ENCODE data around the gene TTLL7. TPM values are rescaled to one million over a fixed set of nuclear protein-coding genes. Genes with fewer than 3 reads are reported as not detected.

The TTLL7 gene
- total RNA-seq, 1 experiment from 2014 or later, result 3.7 TPM

DNA sequence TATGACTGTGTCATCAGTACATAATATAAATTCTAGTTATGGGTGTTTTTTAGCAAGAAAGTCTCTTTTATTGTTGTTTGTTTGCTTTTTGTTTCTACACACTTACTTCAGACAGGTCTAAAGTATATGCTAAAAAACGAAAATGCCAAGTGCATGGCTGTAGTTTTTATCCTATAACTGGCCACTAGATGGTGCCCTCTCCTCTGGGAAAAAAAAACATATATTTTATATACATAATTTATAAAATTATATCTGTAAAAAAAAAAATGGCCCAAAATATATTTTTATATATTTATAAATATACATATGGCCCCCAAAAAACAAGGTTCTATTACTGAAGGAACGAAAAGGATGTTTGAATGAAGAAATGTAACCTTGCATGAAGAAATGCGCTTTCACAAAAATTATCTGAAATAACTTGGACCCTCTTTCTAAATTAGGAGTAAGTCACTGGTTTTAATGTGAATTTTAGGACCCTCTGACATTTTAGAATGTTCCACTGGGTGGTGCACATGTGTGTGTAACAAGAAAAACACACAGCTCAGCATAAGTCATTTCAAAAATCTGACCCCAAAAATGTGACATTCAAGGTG is 93.5 kb downstream of the TTLL7 start:
- no peak overlapping the region for H3K4me3 ChIP-seq (ENCODE audit: insufficient read depth, low read depth, low read length)
- no peak for DNase-seq
- H3K27me3 ChIP-seq (ENCODE audit: control insufficient read depth, insufficient read depth, low read length), result no peaks in the 10 kb centered on the region

DNA sequence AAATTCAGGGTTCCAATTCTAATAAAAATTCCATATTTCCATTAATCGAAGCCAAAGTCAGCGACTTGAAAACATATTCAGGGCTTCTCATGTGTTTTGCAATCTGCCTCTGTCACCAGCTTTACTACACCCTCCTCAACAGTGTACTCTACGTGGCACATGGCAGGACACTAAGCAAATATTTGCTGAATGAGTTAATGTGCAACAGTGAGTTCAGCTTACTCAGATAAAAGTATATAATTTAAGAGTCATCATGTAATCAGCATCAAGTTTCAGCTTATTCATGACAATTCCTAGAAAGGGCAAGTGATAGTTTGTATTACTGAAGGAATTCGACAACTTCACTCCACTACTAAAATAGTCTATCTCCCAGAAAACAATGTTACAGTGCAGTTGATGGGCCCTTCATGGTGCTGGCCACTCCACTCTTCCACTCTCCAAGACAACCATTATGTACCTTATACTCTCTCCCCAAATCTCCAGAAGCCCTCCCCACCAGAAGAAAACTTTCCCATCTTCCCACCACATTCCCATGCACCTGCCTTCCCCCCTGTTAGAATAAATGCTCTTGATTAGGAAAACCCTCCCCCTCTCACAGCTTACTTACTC is 97.3 kb downstream of the TTLL7 start:
- DNase-seq, result no peak

More for the DNA sequence above, 93.5 kb downstream of the TTLL7 start:
- no peaks in the 10 kb centered on the region for H3K36me3 ChIP-seq (replicated peaks; ENCODE audit: control insufficient read depth, insufficient read depth, low read length)

DNA sequence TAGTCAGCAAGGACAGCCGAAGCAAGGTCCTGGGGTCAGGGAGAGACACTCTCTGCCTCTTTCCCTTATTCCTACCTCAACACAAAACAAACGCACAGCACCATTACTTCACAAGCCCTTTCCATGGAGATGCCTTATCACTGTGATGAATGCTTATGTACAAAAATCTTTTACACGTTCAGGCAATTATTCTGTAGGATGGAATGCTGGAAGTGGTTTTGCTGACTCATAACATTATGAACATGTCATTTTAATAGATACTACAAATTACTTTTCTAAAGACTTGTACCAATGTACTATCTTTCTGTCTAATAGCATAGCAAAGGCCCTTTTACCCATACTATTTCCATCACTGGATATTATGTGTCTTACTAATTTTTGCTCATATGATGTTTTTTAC is 98.4 kb downstream of the TTLL7 start:
- H3K36me3 ChIP-seq (replicated peaks; ENCODE audit: control insufficient read depth, insufficient read depth, low read length), result no peaks in the 10 kb centered on the region
- DNase-seq, result no peak

More for the DNA sequence above, 97.3 kb downstream of the TTLL7 start:
- H3K4me3 ChIP-seq (ENCODE audit: insufficient read depth, low read depth, low read length), result no peak overlapping the region
- H3K36me3 ChIP-seq (replicated peaks; ENCODE audit: control insufficient read depth, insufficient read depth, low read length), result no peaks in the 10 kb centered on the region
- H3K27me3 ChIP-seq (ENCODE audit: control insufficient read depth, insufficient read depth, low read length), result no peaks in the 10 kb centered on the region

DNA sequence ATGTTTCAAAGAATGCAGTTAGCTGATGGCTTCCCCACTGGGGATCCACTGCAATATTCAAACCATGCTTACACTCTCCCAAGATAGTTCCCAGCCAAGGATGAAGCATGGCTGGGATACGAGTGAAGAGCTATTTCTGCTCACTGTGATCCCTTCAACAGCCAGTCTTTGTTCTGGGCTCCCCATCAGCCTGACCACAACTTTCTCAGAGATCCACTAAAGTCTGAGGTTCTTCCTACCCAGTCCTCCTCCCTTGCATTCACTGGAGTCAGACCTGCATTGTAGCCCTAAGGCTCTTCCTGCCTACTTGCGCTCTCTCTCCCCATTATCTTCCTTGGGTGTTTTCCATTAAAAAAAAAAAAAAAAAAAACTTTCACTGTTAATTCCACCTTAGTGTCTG is 101.4 kb downstream of the TTLL7 start:
- no peak for DNase-seq
- Histone ChIP-seq H3K4me3 (ENCODE audit: insufficient read depth, low read depth, low read length) (no peak overlapping the region), H3K27me3 (ENCODE audit: control insufficient read depth, insufficient read depth, low read length) (no peaks in the 10 kb centered on the region), H3K36me3 (replicated peaks; ENCODE audit: control insufficient read depth, insufficient read depth, low read length) (no peaks in the 10 kb centered on the region)

More for the DNA sequence above, 98.4 kb downstream of the TTLL7 start:
- H3K4me3 ChIP-seq (ENCODE audit: insufficient read depth, low read depth, low read length), result no peak overlapping the region
- no peaks in the 10 kb centered on the region for H3K27me3 ChIP-seq (ENCODE audit: control insufficient read depth, insufficient read depth, low read length)

DNA sequence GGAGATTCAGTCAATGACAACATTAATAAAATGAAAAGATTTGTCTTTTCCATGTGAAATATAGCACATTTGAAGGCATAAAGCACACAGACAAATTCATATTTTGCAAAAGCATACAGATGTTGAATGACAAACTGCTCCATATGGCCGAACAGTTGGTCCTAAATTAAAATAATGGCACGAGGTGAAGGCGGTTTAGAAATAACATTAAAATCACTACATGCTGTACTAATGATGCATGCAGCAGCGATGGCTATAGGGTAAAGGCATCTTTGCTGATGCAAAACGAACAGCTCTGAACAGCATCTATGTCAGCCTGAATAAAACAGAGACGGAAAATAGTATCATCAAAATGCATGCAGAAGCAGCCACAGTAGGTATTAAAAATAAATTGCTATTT is 102.6 kb downstream of the TTLL7 start:
- Histone ChIP-seq H3K27me3 (ENCODE audit: control insufficient read depth, insufficient read depth, low read length) (no peaks in the 10 kb centered on the region), H3K36me3 (replicated peaks; ENCODE audit: control insufficient read depth, insufficient read depth, low read length) (no peaks in the 10 kb centered on the region), H3K4me3 (ENCODE audit: insufficient read depth, low read depth, low read length) (no peak overlapping the region)
- DNase-seq, result no peak

DNA sequence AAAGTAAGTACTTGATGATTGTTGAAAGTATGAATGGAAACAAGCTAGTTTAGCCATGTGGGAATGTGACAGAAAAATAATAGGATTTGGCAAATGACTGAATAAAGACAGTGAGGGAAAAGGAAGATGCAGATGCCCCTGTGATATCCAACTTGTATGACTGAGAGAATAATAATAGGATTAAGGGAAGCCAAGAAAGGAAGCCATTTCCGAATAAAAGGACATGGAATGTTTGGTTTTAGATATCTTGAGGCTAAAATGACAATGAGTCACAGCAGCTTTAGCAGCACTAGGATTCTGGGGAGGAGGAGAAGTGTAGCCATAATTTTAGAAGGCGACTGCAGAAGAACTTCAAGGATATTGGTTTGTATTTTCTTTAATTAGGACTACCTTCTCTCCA is 109.2 kb downstream of the TTLL7 start:
- Histone ChIP-seq H3K27me3 (ENCODE audit: control insufficient read depth, insufficient read depth, low read length) (no peaks in the 10 kb centered on the region), H3K4me3 (ENCODE audit: insufficient read depth, low read depth, low read length) (no peak overlapping the region), H3K36me3 (replicated peaks; ENCODE audit: control insufficient read depth, insufficient read depth, low read length) (no peaks in the 10 kb centered on the region)
- no peak for DNase-seq

DNA sequence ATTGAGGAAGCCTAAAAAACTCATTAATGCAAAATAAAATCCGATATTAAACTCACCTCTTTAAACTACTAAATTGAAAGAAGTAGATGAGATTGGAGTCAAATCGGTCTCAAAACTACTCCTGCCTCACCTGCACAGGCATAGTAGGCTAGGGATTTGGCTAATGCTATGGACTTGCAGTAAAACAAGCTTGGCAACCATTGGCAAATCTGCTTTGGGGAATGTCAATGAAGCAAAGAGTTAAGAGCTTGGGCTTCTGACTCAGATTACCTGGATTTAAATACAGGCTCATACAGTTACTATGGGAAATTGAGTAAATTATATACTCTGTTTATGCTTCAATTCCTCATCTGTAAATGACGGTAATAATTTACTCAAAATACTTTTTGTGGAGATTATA is 111.4 kb downstream of the TTLL7 start:
- Histone ChIP-seq H3K27me3 (ENCODE audit: control insufficient read depth, insufficient read depth, low read length) (no peaks in the 10 kb centered on the region), H3K36me3 (replicated peaks; ENCODE audit: control insufficient read depth, insufficient read depth, low read length) (no peaks in the 10 kb centered on the region), H3K4me3 (ENCODE audit: insufficient read depth, low read depth, low read length) (no peak overlapping the region)
- DNase-seq, result no peak

DNA sequence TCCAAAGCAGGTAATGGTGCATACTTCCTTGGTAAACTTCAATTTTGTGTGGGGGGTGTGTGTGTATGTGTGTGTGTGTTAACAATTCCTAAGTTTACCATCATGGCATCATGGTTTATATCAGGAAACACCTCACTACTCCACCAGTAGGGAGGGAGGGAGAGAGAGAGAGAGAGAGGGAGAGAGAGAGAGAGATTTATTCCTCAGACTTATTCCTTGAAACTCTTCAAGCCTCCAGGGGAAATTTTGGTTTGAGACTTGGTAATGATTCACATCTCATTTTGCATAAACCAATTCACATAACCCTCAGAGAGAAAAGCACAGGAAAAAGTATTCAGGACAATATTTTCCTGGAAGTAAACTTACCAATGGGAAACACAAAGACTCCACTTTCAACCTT is 115.0 kb downstream of the TTLL7 start:
- Histone ChIP-seq H3K36me3 (replicated peaks; ENCODE audit: control insufficient read depth, insufficient read depth, low read length) (no peaks in the 10 kb centered on the region), H3K4me3 (ENCODE audit: insufficient read depth, low read depth, low read length) (no peak overlapping the region), H3K27me3 (ENCODE audit: control insufficient read depth, insufficient read depth, low read length) (no peaks in the 10 kb centered on the region)
- DNase-seq, result no peak

DNA sequence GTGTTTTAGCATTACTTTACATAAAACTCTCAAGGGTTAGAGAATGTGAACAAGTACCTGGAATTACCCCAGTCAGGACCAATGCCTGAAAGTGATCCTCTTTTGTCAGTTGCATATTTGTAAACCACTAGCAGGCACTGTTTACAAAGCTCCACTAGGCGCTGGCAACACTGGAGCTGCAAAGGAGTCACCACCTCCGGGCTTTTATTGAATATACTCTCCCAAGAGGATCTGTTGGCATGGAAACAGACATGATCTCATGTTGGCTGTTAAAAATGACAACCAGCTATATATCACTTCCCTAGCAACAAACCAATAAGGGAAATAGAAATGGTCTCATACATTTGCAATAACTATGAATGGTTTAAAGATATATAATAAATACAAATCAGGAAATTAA is 116.0 kb downstream of the TTLL7 start:
- no peak overlapping the region for H3K4me3 ChIP-seq (ENCODE audit: insufficient read depth, low read depth, low read length)
- peak; percentile 6 for DNase-seq
- no peaks in the 10 kb centered on the region for H3K27me3 ChIP-seq (ENCODE audit: control insufficient read depth, insufficient read depth, low read length)
- H3K36me3 ChIP-seq (replicated peaks; ENCODE audit: control insufficient read depth, insufficient read depth, low read length), result no peaks in the 10 kb centered on the region

DNA sequence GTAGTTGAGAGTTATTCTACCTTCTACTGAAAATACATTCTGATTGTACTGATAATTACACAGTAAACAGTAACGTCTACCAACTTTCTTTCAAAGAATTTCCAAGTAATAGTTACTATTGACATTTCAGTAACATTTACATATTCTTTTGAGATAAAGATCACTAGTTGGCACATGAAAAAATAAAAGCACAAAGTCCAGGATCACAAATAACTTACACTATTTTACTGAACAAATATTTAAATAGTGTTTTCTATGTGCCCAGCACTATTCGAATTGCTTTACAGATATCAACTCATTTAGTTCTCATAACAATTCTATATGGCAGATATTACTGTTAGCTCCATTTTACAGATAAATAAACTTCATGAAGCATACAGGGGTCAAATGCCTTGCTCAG is 126.4 kb downstream of the TTLL7 start:
- H3K4me3 ChIP-seq (ENCODE audit: insufficient read depth, low read depth, low read length), result no peak overlapping the region
- DNase-seq, result no peak
- no peaks in the 10 kb centered on the region for H3K27me3 ChIP-seq (ENCODE audit: control insufficient read depth, insufficient read depth, low read length)
- H3K36me3 ChIP-seq (replicated peaks; ENCODE audit: control insufficient read depth, insufficient read depth, low read length), result no peaks in the 10 kb centered on the region

DNA sequence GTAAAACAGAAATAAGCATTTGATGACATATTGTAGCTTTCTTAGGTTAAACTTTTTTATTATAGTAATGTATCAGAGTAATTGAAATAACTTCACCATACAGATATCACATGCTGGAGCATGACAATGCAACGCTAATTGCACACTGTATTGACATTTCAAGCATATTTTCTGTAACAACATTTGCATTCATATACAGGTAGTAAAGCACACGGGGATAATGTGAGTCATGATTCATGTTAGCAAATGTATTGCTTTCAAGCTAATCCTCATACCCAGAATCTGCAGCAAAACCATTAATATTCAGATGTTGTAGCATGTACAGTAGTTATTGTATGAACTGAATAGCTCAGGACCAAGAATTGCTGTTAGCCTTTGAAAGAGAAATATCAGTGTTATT is 133.9 kb downstream of the TTLL7 start:
- no peak overlapping the region for H3K4me3 ChIP-seq (ENCODE audit: insufficient read depth, low read depth, low read length)
- H3K36me3 ChIP-seq (replicated peaks; ENCODE audit: control insufficient read depth, insufficient read depth, low read length), result no peaks in the 10 kb centered on the region
- no peak for DNase-seq
- H3K27me3 ChIP-seq (ENCODE audit: control insufficient read depth, insufficient read depth, low read length), result peaks cover 10% of the 10 kb centered on the region; the same call in 1 of the 2 replicates

DNA sequence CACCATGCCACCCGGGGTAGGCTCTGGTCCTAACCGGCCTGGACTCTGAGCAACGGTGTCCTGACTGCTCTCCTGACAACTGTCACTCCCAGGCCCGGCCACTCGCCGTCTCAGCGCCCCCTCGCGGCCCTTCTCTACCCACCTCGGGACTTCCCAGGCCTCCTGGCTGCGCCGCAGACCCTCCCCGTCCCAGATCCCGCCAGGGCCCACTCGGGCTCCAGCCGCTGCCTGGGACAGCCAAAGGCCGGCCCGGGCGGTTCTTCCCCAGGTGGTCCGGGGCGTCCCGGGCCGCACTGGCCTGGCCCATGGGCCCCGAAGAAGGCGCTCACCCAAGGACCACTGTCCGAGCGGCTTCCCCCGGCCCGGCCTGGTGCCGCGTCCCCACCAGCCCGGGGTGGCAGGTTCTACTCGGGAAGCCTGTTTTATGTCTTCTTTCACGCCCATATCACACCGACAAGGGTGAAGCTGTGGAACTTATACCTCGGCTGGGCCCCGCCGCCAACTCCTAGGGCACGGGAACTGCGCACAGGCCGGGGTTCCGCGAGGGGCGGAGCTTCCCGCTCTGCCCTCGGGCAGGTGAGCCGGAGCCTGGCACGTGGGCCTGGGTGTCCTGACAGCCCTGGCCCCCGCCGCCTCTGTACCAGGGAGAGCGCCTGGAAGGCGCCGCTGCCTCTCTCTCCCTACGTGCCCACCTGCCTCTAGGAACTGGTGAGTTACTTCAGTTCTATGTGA is 138.3 kb downstream of the TTLL7 start:
- Histone ChIP-seq H3K27me3 (ENCODE audit: control insufficient read depth, insufficient read depth, low read length) (peaks cover 10% of the 10 kb centered on the region; the same call in 1 of the 2 replicates), H3K36me3 (replicated peaks; ENCODE audit: control insufficient read depth, insufficient read depth, low read length) (no peaks in the 10 kb centered on the region), H3K4me3 (ENCODE audit: insufficient read depth, low read depth, low read length) (peak overlapping the region; percentile 68)
- DNase-seq, result peak; percentile 81

DNA sequence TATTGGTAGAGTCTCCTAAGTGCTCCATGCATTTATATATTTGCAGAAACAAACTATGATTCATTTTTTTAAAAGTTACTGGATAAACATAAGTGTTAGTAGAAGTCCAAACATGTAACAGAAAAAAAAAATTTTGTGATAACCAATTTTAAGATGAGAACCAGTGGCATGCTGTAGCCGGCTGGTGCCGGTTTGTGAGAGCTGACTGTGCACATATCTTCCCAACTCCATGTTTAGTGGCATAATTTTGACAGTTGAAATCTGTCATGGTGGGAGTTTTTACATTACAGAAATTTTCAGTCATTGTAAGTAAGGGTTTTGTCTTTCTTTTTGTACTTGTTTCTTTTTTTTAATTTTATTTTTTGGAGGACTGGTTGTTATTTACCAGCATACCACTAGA is 141.2 kb downstream of the TTLL7 start:
- DNase-seq, result no peak
- Histone ChIP-seq H3K36me3 (replicated peaks; ENCODE audit: control insufficient read depth, insufficient read depth, low read length) (no peaks in the 10 kb centered on the region), H3K4me3 (ENCODE audit: insufficient read depth, low read depth, low read length) (no peak overlapping the region), H3K27me3 (ENCODE audit: control insufficient read depth, insufficient read depth, low read length) (peaks cover 10% of the 10 kb centered on the region; the same call in 1 of the 2 replicates)

DNA sequence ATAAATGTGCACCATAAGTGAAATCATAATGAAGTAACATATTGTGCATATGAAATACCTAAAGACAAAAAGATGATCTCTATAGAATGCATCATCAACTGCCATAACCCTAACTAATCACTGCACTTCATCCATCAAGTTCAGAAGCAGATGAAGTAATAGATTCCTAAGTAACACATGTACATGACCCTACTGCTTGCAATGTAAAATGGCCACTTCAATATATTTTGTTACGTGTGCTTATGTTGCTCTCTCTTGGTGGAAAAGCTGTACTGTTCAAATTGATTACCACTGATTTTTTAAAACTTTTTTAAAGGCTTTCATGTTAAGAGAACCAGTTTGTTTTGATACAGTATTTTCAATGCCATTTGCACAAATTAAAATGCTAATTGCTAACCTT is 141.8 kb downstream of the TTLL7 start:
- Histone ChIP-seq H3K4me3 (ENCODE audit: insufficient read depth, low read depth, low read length) (no peak overlapping the region), H3K27me3 (ENCODE audit: control insufficient read depth, insufficient read depth, low read length) (peaks cover 10% of the 10 kb centered on the region; the same call in 1 of the 2 replicates), H3K36me3 (replicated peaks; ENCODE audit: control insufficient read depth, insufficient read depth, low read length) (no peaks in the 10 kb centered on the region)
- no peak for DNase-seq

DNA sequence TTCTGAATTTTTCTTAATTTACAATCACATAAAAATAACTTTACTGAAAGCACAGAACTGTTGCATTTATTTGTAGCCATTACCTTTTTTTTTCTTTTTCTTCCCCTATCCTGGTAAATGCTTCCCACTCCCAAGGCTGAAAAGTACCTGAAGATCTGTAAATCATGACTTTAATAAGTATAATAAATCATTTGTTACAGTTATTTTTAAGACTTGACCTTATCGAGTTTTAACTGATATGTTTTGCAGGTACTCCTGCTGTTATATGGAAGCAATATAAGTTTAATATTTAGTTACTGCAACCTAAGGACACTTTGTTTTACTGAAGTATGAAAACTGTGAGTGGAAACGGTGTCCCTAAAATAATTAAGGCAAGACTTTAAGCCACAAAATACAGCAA is 142.6 kb downstream of the TTLL7 start:
- Histone ChIP-seq H3K36me3 (replicated peaks; ENCODE audit: control insufficient read depth, insufficient read depth, low read length) (no peaks in the 10 kb centered on the region), H3K4me3 (ENCODE audit: insufficient read depth, low read depth, low read length) (no peak overlapping the region), H3K27me3 (ENCODE audit: control insufficient read depth, insufficient read depth, low read length) (peaks cover 8% of the 10 kb centered on the region; the same call in 1 of the 2 replicates)
- no peak for DNase-seq

Measured in H7 (cell line).